ENCODE data around the gene BTLA.

Gene BTLA

GRCh38 chr3:112472691-112473090, 26.6 kb downstream of the BTLA start:
- DNase-seq, result no peak
- Histone ChIP-seq H3K4me3 (ENCODE audit: low read depth, low read length) (no peak overlapping the region), H3K27me3 (ENCODE audit: insufficient read depth, low read depth, severe bottlenecking) (peaks cover 7% of the 10 kb centered on the region), H3K36me3 (no peaks in the 10 kb centered on the region), H3K27ac (no peak overlapping the region), H3K9me3 (ENCODE audit: severe bottlenecking) (no peaks in the 10 kb centered on the region)
- TF ChIP-seq CTCF (IDR thresholded peaks at IDR 0.05; ENCODE audit: low read depth, low read length), result no peak

GRCh38 chr3:112471596-112472325, 27.5 kb downstream of the BTLA start:
- no peak for TF ChIP-seq CTCF (IDR thresholded peaks at IDR 0.05; ENCODE audit: low read depth, low read length)
- H3K4me3 ChIP-seq (ENCODE audit: low read depth, low read length), result no peak overlapping the region
- H3K27me3 ChIP-seq (ENCODE audit: insufficient read depth, low read depth, severe bottlenecking), result peaks cover 7% of the 10 kb centered on the region
- no peaks in the 10 kb centered on the region for H3K36me3 ChIP-seq
- no peak for DNase-seq
- H3K9me3 ChIP-seq (ENCODE audit: severe bottlenecking), result no peaks in the 10 kb centered on the region
- no peak overlapping the region for H3K27ac ChIP-seq

GRCh38 chr3:112470788-112471187, 28.5 kb downstream of the BTLA start:
- Histone ChIP-seq H3K9me3 (ENCODE audit: severe bottlenecking) (no peaks in the 10 kb centered on the region), H3K36me3 (no peaks in the 10 kb centered on the region), H3K27ac (no peak overlapping the region), H3K4me3 (ENCODE audit: low read depth, low read length) (no peak overlapping the region), H3K27me3 (ENCODE audit: insufficient read depth, low read depth, severe bottlenecking) (peaks cover 7% of the 10 kb centered on the region)
- DNase-seq, result no peak
- TF ChIP-seq CTCF (IDR thresholded peaks at IDR 0.05; ENCODE audit: low read depth, low read length), result no peak

DNA sequence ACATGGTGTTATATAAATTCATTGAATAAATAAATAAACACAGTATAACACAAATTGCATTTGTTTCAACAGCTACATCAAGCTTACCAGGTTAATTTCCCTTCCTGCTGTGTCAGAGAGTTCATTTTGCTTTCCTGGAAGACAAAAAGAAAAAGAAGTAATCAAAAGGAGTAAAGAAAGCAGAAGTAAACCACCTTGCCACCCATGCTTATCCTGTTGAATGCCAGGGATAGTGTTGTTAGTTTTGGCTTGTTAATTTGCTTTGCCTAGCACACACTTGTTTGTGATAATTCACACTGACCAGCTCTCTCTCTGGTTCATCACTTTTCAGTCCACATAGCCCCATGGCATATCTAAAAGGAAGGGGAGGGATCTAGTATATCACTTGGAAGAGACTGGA, 29.6 kb downstream of the BTLA start:
- H3K9me3 ChIP-seq (ENCODE audit: severe bottlenecking), result no peaks in the 10 kb centered on the region

DNA sequence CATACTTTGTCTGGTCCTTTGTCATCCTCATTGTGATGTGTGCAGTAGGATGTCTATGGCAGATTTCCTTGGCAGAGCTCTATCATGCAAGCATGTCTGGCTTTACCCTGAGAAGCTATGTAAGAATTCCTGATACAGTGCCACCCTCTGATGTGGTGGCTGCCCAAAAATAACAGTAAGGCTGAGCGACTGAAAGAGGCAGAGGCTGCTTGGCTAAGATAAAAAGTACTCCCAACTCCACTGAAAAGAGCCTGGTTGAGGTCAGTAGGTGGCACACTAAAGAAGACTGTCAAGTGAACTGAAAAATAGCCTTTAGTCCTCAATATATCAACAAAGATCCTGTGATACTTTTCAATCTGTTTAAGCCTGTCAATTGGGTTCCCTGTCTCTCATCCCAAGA, 31.7 kb downstream of the BTLA start:
- no peak overlapping the region for H3K4me3 ChIP-seq (ENCODE audit: low read depth, low read length)
- no peak for TF ChIP-seq CTCF (IDR thresholded peaks at IDR 0.05; ENCODE audit: low read depth, low read length)
- DNase-seq, result no peak

More for the DNA sequence above, 29.6 kb downstream of the BTLA start:
- no peak for TF ChIP-seq CTCF (IDR thresholded peaks at IDR 0.05; ENCODE audit: low read depth, low read length)
- peaks cover 7% of the 10 kb centered on the region for H3K27me3 ChIP-seq (ENCODE audit: insufficient read depth, low read depth, severe bottlenecking)
- H3K36me3 ChIP-seq, result no peaks in the 10 kb centered on the region
- no peak overlapping the region for H3K4me3 ChIP-seq (ENCODE audit: low read depth, low read length)
- H3K27ac ChIP-seq, result no peak overlapping the region
- DNase-seq, result no peak

GRCh38 chr3:112466020-112466419, 33.3 kb downstream of the BTLA start:
- Histone ChIP-seq H3K36me3 (no peaks in the 10 kb centered on the region), H3K4me3 (ENCODE audit: low read depth, low read length) (no peak overlapping the region), H3K9me3 (ENCODE audit: severe bottlenecking) (no peaks in the 10 kb centered on the region), H3K27ac (no peak overlapping the region), H3K27me3 (ENCODE audit: insufficient read depth, low read depth, severe bottlenecking) (peaks cover 2% of the 10 kb centered on the region)
- no peak for DNase-seq
- no peak for TF ChIP-seq CTCF (IDR thresholded peaks at IDR 0.05; ENCODE audit: low read depth, low read length)

More for the DNA sequence above, 31.7 kb downstream of the BTLA start:
- H3K27ac ChIP-seq, result no peak overlapping the region
- no peaks in the 10 kb centered on the region for H3K36me3 ChIP-seq
- H3K27me3 ChIP-seq (ENCODE audit: insufficient read depth, low read depth, severe bottlenecking), result peaks cover 7% of the 10 kb centered on the region
- no peaks in the 10 kb centered on the region for H3K9me3 ChIP-seq (ENCODE audit: severe bottlenecking)
